Camera-type eye (tissue), 1 donor: ENCODE results near the gene PMF1. TPM values are rescaled to one million over a fixed set of nuclear protein-coding genes. Genes with fewer than 3 reads are reported as not detected.

Source experiments
- total RNA-seq: library from RNA; depleted of rRNA; stranded (reverse); fragments of >200 nt; gene quantifications from one replicate; pipeline ENCODE4 v1.2.3, GENCODE V29; 2014

PMF1 gene
- 47.1 TPM for total RNA-seq

DNA sequence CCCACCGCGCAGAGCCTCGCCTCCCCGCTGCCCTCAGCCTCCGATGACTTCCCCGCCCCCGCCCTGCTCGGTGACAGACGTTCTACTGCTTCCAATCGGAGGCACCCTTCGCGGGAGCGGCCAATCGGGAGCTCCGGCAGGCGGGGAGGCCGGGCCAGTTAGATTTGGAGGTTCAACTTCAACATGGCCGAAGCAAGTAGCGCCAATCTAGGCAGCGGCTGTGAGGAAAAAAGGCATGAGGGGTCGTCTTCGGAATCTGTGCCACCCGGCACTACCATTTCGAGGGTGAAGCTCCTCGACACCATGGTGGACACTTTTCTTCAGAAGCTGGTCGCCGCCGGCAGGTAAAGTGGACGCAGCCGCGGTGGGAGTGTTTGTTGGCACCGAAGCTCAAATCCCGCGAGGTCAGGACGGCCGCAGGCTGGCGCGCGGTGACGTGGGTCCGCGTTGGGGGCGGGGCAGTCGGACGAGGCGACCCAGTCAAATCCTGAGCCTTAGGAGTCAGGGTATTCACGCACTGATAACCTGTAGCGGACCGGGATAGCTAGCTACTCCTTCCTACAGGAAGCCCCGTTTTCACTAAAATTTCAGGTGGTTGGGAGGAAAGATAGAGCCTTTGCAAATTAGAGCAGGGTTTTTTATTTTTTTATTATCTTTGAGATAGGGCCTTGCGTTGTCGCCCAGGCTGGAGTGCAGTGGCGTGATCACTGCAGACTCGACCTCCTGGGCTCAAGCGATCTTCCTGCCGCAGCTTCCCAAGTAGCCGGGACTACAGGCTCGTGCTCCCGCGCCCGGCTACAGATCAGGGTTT is at the start of gene PMF1:
PMF1 (plus strand) TSS at position 175 of the 811 bp plus-strand sequence; CDS start at position 184, 9 bp downstream.

DNA sequence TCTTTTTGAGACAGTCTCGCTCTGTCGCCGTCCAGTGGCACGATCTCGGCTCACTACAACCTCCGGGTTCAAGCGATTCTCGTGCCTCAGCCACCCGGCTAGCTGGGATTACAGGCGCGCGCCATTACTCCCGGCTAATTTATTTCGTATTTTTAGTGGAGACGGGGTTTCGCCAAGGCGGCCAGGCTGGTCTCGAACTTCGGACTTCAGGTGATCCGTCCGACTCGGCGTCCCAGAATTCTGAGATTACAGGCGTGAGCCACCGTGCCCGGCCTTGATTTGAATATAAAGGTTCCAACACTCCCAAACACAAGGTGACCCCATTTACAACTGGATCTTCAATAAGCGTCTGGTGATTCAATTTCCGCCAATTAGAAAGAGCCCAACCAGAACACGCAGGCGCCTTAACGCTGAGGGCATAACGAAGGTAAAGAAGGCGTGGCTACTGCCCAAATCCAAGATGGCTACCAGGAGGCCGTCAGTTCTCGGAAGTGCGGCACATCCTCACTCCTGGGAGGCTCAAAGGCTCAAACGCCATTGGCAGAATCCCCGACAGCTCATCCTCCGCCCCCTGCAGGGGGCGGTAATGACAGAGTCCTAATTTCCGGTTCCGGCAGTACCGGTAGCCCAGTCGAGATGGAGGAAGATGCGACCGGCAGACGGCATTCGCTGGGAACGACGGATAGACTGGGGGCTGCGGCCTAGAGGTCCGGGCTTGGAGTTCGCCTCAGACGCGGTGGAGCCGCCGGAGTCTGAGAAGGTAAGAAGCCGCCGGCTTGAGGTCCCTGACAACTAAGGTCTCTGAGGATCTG is 19.1 kb upstream of the PMF1 start, which contains the start of gene SLC25A44:
SLC25A44 (plus strand) TSS at position 617 of the 812 bp plus-strand sequence. CDS start 5,744 bp downstream, outside the sequence.

GRCh38 chr1:156241926-156242325 is 29.1 kb downstream of the PMF1 start, which contains the start of gene BGLAP:
Gene BGLAP (plus strand): TSS chr1:156242184. CDS start chr1:156242232, 48 bp downstream.

GRCh38 chr1:156247460-156248322 is 34.9 kb downstream of the PMF1 start, which contains the start of gene PAQR6:
Gene PAQR6 (minus strand): TSS chr1:156248056. CDS start chr1:156246731, 1,325 bp downstream.

DNA sequence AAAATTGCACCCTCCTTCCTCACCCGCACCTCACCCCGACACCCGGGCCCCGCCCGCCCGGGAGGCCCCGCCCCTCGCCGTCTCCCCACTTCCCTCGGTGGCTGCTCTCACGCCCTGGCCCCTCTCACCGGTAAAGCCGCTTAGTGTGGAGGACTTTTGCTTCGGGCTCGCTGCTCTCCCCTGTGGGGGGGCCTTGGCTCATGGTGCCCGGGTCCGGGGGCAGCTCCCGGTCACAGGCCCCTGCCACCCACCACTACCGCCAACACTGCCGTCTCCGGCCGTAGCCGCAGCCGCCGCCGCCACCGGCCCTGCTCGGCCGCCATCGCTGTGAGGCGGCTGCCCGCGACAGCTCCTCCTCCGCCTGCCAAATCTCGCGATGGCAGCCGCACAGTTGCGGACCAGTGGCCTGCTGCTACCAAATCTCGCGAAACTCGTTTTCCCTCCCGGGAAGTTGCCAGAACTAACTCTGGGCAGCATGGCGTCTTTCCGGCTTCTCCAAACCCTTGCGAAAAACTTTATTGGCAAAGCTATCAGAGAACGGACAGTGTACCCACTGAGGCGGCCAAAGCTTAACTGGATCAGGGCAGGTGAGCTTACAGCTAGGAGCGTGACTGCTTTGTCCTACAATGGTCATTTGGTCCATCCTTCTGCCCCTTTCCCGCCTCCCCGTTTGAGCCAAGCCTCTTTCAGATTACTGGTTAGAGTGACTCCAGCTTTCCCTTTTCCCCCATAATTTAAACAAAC is 69.8 kb downstream of the PMF1 start, which contains the start of gene SMG5:
SMG5 (minus strand) TSS at position 347 of the 744 bp plus-strand sequence; CDS start at position 202, 145 bp downstream.

GRCh38 chr1:156284112-156284511 is 71.3 kb downstream of the PMF1 start, which contains the start of gene TMEM79:
Gene TMEM79 (plus strand): TSS chr1:156284325. CDS start chr1:156285227, 902 bp downstream.

Other genes starting within 250 kb of the PMF1 start
- gene ARHGEF2, start 234.5 kb upstream of the PMF1 start, total RNA-seq = 97.5 TPM
- gene SSR2, start 192.1 kb upstream of the PMF1 start, total RNA-seq = 312 TPM
- 24.2 TPM for gene UBQLN4, start 159.2 kb upstream of the PMF1 start, total RNA-seq
- 30.1 TPM for gene LAMTOR2, start 158.2 kb upstream of the PMF1 start, total RNA-seq
- gene RAB25, start 151.8 kb upstream of the PMF1 start, total RNA-seq = 3.6 TPM
- gene MEX3A, start 130.5 kb upstream of the PMF1 start, total RNA-seq = 37.0 TPM
- gene LMNA, start 98.3 kb upstream of the PMF1 start, total RNA-seq = 201 TPM
- 12.1 TPM for gene SEMA4A, start 59.4 kb upstream of the PMF1 start, total RNA-seq
- 16.4 TPM for gene SLC25A44, start 18.9 kb upstream of the PMF1 start, total RNA-seq
- 1.5 TPM for gene BGLAP, start 29.2 kb downstream of the PMF1 start, total RNA-seq
- 4.6 TPM for gene PAQR6, start 35.0 kb downstream of the PMF1 start, total RNA-seq
- 63.6 TPM for gene SMG5, start 69.8 kb downstream of the PMF1 start, total RNA-seq
- gene TMEM79, start 71.3 kb downstream of the PMF1 start, total RNA-seq = 3.7 TPM
- gene GLMP, start 82.7 kb downstream of the PMF1 start, total RNA-seq = 16.9 TPM
- not detected for gene VHLL, start 86.3 kb downstream of the PMF1 start, total RNA-seq
- 259 TPM for gene CCT3, start 125.3 kb downstream of the PMF1 start, total RNA-seq
- not detected for gene TSACC, start 125.5 kb downstream of the PMF1 start, total RNA-seq
- not detected for gene RHBG, start 156.2 kb downstream of the PMF1 start, total RNA-seq